Natural killer cell (primary cell): Measurements from ENCODE around the gene KCTD17. TPM values are rescaled to one million over a fixed set of nuclear protein-coding genes. Genes with fewer than 3 reads are reported as not detected.

ENCODE experiments used
- ATAC-seq, 3 donors: fragments of 150-1000 bp in 2 of 3; fragments of 200-7000 bp in 1 of 3; cut with Tn5 transposase; 1 replicate in 1 of 3; 2 replicates in 2 of 3; pipeline ENCODE4 v1.10.0; 2021; ENCODE audit warnings: mild to moderate bottlenecking in 2 of 3, moderate library complexity in 2 of 3
- DNase-seq, 2 donors: peaks; one replicate each; pipeline versions ENCODE4 v3.0.0 to v3.0.0-alpha.2; 2013 to 2021; ENCODE audit warnings: mixed read lengths in 1 of 2
- H3K27ac ChIP-seq: one replicate; pipeline ENCODE4 v1.5.1; 2013; ENCODE audit warnings: mild to moderate bottlenecking, low read length
- H3K27me3 ChIP-seq: one replicate; pipeline ENCODE4 v1.6.1; 2013; ENCODE audit warnings: low read length; ENCODE audit not compliant: control insufficient read depth, insufficient read depth
- H3K36me3 ChIP-seq: one replicate; pipeline ENCODE4 v1.6.1; 2013; ENCODE audit warnings: low read length; ENCODE audit not compliant: control insufficient read depth, insufficient read depth
- H3K4me1 ChIP-seq: one replicate; pipeline ENCODE4 v1.6.1; 2013; ENCODE audit warnings: low read length; ENCODE audit not compliant: control insufficient read depth, insufficient read depth
- H3K4me3 ChIP-seq: one replicate; pipeline ENCODE4 v1.5.1; 2013; ENCODE audit warnings: low read length
- H3K9me3 ChIP-seq: one replicate; pipeline ENCODE4 v1.6.1; 2013; ENCODE audit warnings: low read length; ENCODE audit not compliant: control insufficient read depth, insufficient read depth
- H3K27ac Mint-ChIP-seq, 2 donors: one replicate each; pipeline ENCODE4 v1.8.0; 2022; ENCODE audit warnings: mild to moderate bottlenecking in 2 of 2, mixed read lengths in 2 of 2, moderate library complexity in 1 of 2
- H3K27me3 Mint-ChIP-seq, 2 donors: one replicate each; pipeline ENCODE4 v1.8.0; 2022; ENCODE audit warnings: low read depth in 2 of 2, mixed read lengths in 2 of 2
- H3K36me3 Mint-ChIP-seq: one replicate; pipeline ENCODE4 v1.8.0; 2022; ENCODE audit warnings: mixed read lengths
- H3K4me1 Mint-ChIP-seq, 2 donors: one replicate each; pipeline ENCODE4 v1.8.0; 2022; ENCODE audit warnings: mixed read lengths in 2 of 2
- H3K4me3 Mint-ChIP-seq: one replicate; pipeline ENCODE4 v1.8.0; 2022; ENCODE audit warnings: mild to moderate bottlenecking, moderate library complexity, mixed read lengths
- H3K9me3 Mint-ChIP-seq, 2 donors: one replicate each; pipeline ENCODE4 v1.8.0; 2022; ENCODE audit warnings: mixed read lengths in 2 of 2
- WGBS: methylation state at CpG from one replicate; pipeline ENCODE4 v1.1.7; 2013; ENCODE audit warnings: missing lambda C conversion rate; ENCODE audit not compliant: insufficient coverage; 5-methylcytosine and 5-hydroxymethylcytosine counted together
- intact Hi-C: fragments of 100-400 bp; cut with micrococcal nuclease; formaldehyde crosslinking; loops from one replicate; pipeline ENCODE4 v1.14.2; 2022
- total RNA-seq, 4 donors: library from RNA; stranded (reverse); fragments of 120-200 nt in 1 of 4; gene quantifications; one replicate each; pipeline versions ENCODE4 v1.2.3 to v1.2.4, GENCODE V29; 2013 to 2022
- TF ChIP-seq, protein P1 (sequence below): fragments of 200-600 bp; IDR thresholded peaks from one replicate; pipeline ENCODE4 v1.8.0; 2022; ENCODE audit warnings: antibody characterized with exemption

The KCTD17 gene
- total RNA-seq, 3 donors from 2014 or later (not counting 1 experiment from before 2014, with no cell fraction given) = 21.3 to 29.4 (median 22.9) TPM

- peaks cover 14% of the 10 kb centered on the region for H3K36me3 ChIP-seq
- DNase-seq = no peak
- Mint-ChIP-seq H3K36me3 (no peaks in the 10 kb centered on the region), H3K27me3 (no peaks in the 10 kb centered on the region), H3K4me1 (no peaks in the 10 kb centered on the region), H3K4me3 (no peak overlapping the region), H3K9me3 (no peaks in the 10 kb centered on the region), H3K27ac (no peak overlapping the region)
- no peak overlapping the region for H3K27ac ChIP-seq
- no peak overlapping the region for H3K4me3 ChIP-seq
- H3K4me1 ChIP-seq = no peaks in the 10 kb centered on the region
- intact Hi-C loops = no loop called here
- no peaks in the 10 kb centered on the region for H3K27me3 ChIP-seq
- TF ChIP-seq, protein P1, sequence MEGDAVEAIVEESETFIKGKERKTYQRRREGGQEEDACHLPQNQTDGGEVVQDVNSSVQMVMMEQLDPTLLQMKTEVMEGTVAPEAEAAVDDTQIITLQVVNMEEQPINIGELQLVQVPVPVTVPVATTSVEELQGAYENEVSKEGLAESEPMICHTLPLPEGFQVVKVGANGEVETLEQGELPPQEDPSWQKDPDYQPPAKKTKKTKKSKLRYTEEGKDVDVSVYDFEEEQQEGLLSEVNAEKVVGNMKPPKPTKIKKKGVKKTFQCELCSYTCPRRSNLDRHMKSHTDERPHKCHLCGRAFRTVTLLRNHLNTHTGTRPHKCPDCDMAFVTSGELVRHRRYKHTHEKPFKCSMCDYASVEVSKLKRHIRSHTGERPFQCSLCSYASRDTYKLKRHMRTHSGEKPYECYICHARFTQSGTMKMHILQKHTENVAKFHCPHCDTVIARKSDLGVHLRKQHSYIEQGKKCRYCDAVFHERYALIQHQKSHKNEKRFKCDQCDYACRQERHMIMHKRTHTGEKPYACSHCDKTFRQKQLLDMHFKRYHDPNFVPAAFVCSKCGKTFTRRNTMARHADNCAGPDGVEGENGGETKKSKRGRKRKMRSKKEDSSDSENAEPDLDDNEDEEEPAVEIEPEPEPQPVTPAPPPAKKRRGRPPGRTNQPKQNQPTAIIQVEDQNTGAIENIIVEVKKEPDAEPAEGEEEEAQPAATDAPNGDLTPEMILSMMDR = no peak
- 86% methylated on average over 14 of the region's 14 CpGs for WGBS
- H3K9me3 ChIP-seq = no peaks in the 10 kb centered on the region
- no peak for ATAC-seq
Measured at GRCh38 chr22:37030560-37031281, 20.8 kb upstream of the KCTD17 start.

DNA sequence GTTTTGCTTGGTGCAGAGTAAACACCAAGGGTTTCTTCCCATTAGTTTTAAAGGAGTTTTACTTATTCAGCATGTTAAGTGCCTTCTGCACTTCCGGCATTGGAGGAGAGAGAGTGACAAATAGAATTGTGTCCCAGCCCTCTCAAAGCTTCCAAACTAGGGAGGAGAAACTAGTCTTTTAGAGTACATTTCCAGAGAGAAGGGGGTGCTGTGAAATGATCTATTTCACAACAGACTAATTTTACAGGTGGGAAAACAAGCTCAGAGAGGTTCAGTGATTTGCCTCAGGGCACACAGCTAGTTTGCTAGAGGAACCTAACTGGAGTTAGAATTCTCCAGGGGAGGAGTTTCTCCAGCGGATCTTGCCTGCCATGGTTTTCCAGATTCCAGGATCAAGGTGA, 19.4 kb upstream of the KCTD17 start:
- ATAC-seq (no peak), DNase-seq (no peak)
- Histone ChIP-seq H3K4me3 (no peak overlapping the region), H3K27ac (no peak overlapping the region), H3K4me1 (no peaks in the 10 kb centered on the region), H3K36me3 (peaks cover 14% of the 10 kb centered on the region), H3K27me3 (no peaks in the 10 kb centered on the region), H3K9me3 (no peaks in the 10 kb centered on the region)
- H3K27ac Mint-ChIP-seq = no peak overlapping the region
- no peaks in the 10 kb centered on the region for H3K4me1 Mint-ChIP-seq
- H3K36me3 Mint-ChIP-seq = no peaks in the 10 kb centered on the region
- TF ChIP-seq, protein P1 = no peak
- intact Hi-C loops = no loop called here
- peaks cover 0 to 3% of the 10 kb centered on the region in 2 donors for H3K27me3 Mint-ChIP-seq
- H3K4me3 Mint-ChIP-seq = no peak overlapping the region
- 91% methylated on average over 2 of the region's 2 CpGs for WGBS
- H3K9me3 Mint-ChIP-seq = no peaks in the 10 kb centered on the region

DNA sequence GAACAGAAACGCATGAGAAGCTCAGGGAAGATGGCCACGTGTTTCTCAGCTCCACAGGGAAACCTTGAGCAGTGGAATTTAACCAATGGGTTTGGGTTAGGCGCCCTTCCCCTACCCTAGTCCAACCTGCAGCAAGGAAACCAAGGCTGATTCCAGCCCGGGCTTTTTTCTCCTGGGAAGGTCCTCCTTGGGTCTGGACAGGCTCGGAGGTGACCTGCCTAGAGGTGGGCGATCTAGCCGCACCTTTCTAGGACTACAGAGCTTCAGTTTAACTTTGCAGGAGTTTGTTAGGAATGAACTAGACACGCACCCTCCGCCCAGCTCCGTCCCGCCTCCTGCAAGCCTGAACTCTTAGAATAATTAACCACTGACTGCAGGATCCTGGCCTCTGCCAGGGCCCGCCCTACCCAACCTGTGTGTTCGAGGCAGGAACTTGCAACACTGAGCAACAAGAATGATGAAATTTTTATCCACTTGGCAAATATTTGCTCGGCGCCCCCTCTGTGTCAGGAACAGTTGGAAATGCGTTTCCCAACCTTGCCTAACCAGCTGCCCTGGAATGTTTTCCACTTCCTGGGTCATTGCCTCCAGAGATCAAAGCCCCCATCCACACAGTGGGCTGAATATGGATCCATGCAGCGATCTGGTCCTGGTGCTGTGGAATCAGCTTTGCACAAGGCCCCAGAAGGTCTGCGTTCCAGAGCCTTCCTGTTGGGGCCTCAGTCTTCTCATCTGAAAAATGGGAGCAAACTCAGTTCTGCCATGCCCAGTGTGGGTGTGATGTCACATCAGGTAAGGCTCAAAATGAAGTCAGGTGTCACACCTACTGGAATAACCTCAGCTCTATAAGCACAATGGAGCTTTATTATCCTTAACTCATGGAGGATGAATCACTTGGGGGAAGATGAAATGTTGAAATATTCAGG, 18.7 kb upstream of the KCTD17 start:
- H3K27me3 ChIP-seq = no peaks in the 10 kb centered on the region
- no peak for ATAC-seq
- no peaks in the 10 kb centered on the region for H3K9me3 Mint-ChIP-seq

More for the DNA sequence above, 18.7 kb upstream of the KCTD17 start:
- DNase-seq = no peak
- H3K4me3 Mint-ChIP-seq = no peak overlapping the region
- 88% methylated on average over 18 of the region's 18 CpGs for WGBS
- no peaks in the 10 kb centered on the region for H3K36me3 Mint-ChIP-seq
- Histone ChIP-seq H3K36me3 (peaks cover 12% of the 10 kb centered on the region), H3K9me3 (no peaks in the 10 kb centered on the region), H3K4me1 (no peaks in the 10 kb centered on the region), H3K27ac (no peak overlapping the region), H3K4me3 (no peak overlapping the region)
- no peaks in the 10 kb centered on the region for H3K4me1 Mint-ChIP-seq
- TF ChIP-seq, protein P1 = no peak
- H3K27me3 Mint-ChIP-seq = peaks cover 0 to 7% of the 10 kb centered on the region in 2 donors
- intact Hi-C loops = no loop called here
- no peak overlapping the region for H3K27ac Mint-ChIP-seq
